GM23338 (cell line): ENCODE data around the gene SPHK1. TPM values are rescaled to one million over a fixed set of nuclear protein-coding genes. Genes with fewer than 3 reads are reported as not detected.

ENCODE experiments used
- ATAC-seq: fragments of 200-7000 bp; cut with Tn5 transposase; 3 replicates; pipeline ENCODE4 v1.9.1; 2020
- DNase-seq: peaks from one replicate; pipeline ENCODE4 v3.0.0-alpha.2; 2015; ENCODE audit warnings: low spot score
- H2AFZ ChIP-seq: fragments of 200-600 bp; sonication (generic); 2 replicates; pipeline ENCODE4 v1.8.0; 2016; ENCODE audit warnings: antibody characterized with exemption, mild to moderate bottlenecking, moderate library complexity
- H3F3A ChIP-seq: fragments of 200-600 bp; sonication (generic); replicated peaks from 2 replicates; pipeline ENCODE4 v1.8.0; 2017; ENCODE audit warnings: antibody characterized with exemption, mixed run types, low read depth
- H3K27ac ChIP-seq: fragments of 200-600 bp; sonication (generic); 2 replicates; pipeline ENCODE4 v1.6.1; 2016; ENCODE audit warnings: low read depth
- H3K27me3 ChIP-seq: fragments of 200-600 bp; sonication (generic); 2 replicates; pipeline ENCODE4 v1.8.0; 2016; ENCODE audit warnings: mild to moderate bottlenecking, mixed run types, moderate library complexity; ENCODE audit not compliant: insufficient read depth
- H3K36me3 ChIP-seq: fragments of 200-600 bp; sonication (generic); 2 replicates; pipeline ENCODE4 v1.8.0; 2016; ENCODE audit warnings: mild to moderate bottlenecking; ENCODE audit not compliant: insufficient read depth
- H3K4me1 ChIP-seq: fragments of 200-600 bp; sonication (generic); 2 replicates; pipeline ENCODE4 v1.8.0; 2016; ENCODE audit warnings: mild to moderate bottlenecking, moderate library complexity; ENCODE audit not compliant: insufficient read depth
- H3K4me2 ChIP-seq: fragments of 200-600 bp; sonication (generic); 2 replicates; pipeline ENCODE4 v1.7.1; 2017; ENCODE audit warnings: mixed run types
- H3K4me3 ChIP-seq: fragments of 200-600 bp; sonication (generic); 2 replicates; pipeline ENCODE4 v1.6.1; 2016; ENCODE audit warnings: mixed run types
- H3K79me2 ChIP-seq: fragments of 200-600 bp; sonication (generic); replicated peaks from 2 replicates; pipeline ENCODE4 v1.8.0; 2017; ENCODE audit warnings: mild to moderate bottlenecking; ENCODE audit not compliant: insufficient read depth
- H3K9me2 ChIP-seq: fragments of 200-600 bp; sonication (generic); 2 replicates; pipeline ENCODE4 v1.8.0; 2017; ENCODE audit not compliant: insufficient read depth
- H4K20me1 ChIP-seq: fragments of 200-600 bp; sonication (generic); replicated peaks from 2 replicates; pipeline ENCODE4 v1.8.0; 2017; ENCODE audit warnings: mild to moderate bottlenecking; ENCODE audit not compliant: insufficient read depth
- H3K27ac Mint-ChIP-seq: 2 replicates; pipeline ENCODE4 v1.8.0; 2020; ENCODE audit warnings: inconsistent platforms, mild to moderate bottlenecking, moderate library complexity, mixed read lengths
- H3K27me3 Mint-ChIP-seq: 3 replicates; pipeline ENCODE4 v1.8.0; 2022; ENCODE audit warnings: low read depth, mild to moderate bottlenecking, moderate library complexity, mixed read lengths, inconsistent platforms; ENCODE audit not compliant: insufficient read depth, poor library complexity
- H3K36me3 Mint-ChIP-seq: 3 replicates; pipeline ENCODE4 v1.8.0; 2021; ENCODE audit warnings: low read depth, mild to moderate bottlenecking, inconsistent platforms, moderate library complexity, mixed read lengths
- H3K4me1 Mint-ChIP-seq: 3 replicates; pipeline ENCODE4 v1.8.0; 2020; ENCODE audit warnings: mild to moderate bottlenecking, inconsistent platforms, mixed read lengths
- H3K4me3 Mint-ChIP-seq: 3 replicates; pipeline ENCODE4 v1.8.0; 2021; ENCODE audit warnings: moderate library complexity, mild to moderate bottlenecking, inconsistent platforms, mixed read lengths
- H3K9me3 Mint-ChIP-seq: 3 replicates; pipeline ENCODE4 v1.8.0; 2020; ENCODE audit warnings: moderate library complexity, mild to moderate bottlenecking, inconsistent platforms, mixed read lengths
- CTCF ChIP-seq, 2 experiments: fragments of 200-600 bp in 1 of 2; sonication (generic) in 1 of 2; conservative IDR thresholded peaks; 2 replicates each; pipeline versions ENCODE4 v1.5.1 to v1.6.1; 2016 to 2017; ENCODE audit warnings: antibody characterized with exemption in 2 of 2, low read depth in 2 of 2, mild to moderate bottlenecking in 2 of 2, moderate library complexity in 1 of 2
- EZH2 ChIP-seq: fragments of 200-600 bp; sonication (generic); IDR thresholded peaks from one replicate; pipeline ENCODE4 v1.8.0; 2017; ENCODE audit warnings: antibody characterized with exemption, mild to moderate bottlenecking, low read depth; ENCODE audit not compliant: unreplicated experiment
- JUNB ChIP-seq: IDR thresholded peaks from one replicate; pipeline ENCODE4 v1.6.1; 2016; ENCODE audit warnings: antibody characterized with exemption; ENCODE audit not compliant: unreplicated experiment
- NANOG ChIP-seq: IDR thresholded peaks from 2 replicates; pipeline ENCODE4 v1.6.1; 2016; ENCODE audit warnings: antibody characterized with exemption, borderline replicate concordance
- POLR2AphosphoS5 ChIP-seq: IDR thresholded peaks from 2 replicates; pipeline ENCODE4 v1.6.1; 2016; ENCODE audit warnings: antibody characterized with exemption, low read depth
- REST ChIP-seq: IDR thresholded peaks from one replicate; pipeline ENCODE4 v1.6.1; 2018; ENCODE audit warnings: antibody characterized with exemption; ENCODE audit not compliant: unreplicated experiment
- STAT1 ChIP-seq: IDR thresholded peaks from one replicate; pipeline ENCODE4 v1.6.1; 2016; ENCODE audit warnings: antibody characterized with exemption; ENCODE audit not compliant: unreplicated experiment
- ZNF114 ChIP-seq: fragments of 250-450 bp; sonication (Bioruptor Pico); IDR thresholded peaks from 2 replicates; pipeline ENCODE4 v1.5.0; 2020; ENCODE audit warnings: mild to moderate bottlenecking, moderate library complexity
- ZNF462 ChIP-seq: fragments of 250-450 bp; sonication (Bioruptor Pico); IDR thresholded peaks from 2 replicates; pipeline ENCODE4 v1.5.0; 2020; ENCODE audit warnings: mild to moderate bottlenecking, moderate library complexity
- polyA plus RNA-seq: library from polyadenylated mRNA; unstranded; fragments of >200 nt; fragmentation: Nextera tagmentation; extraction: Ambion mirVana; gene quantifications from 2 replicates; pipeline ENCODE4 v1.2.1, GENCODE V29; 2016
- total RNA-seq: library from RNA; depleted of rRNA; stranded (reverse); fragments of >200 nt; shearing (Covaris generic); gene quantifications from 2 replicates; pipeline ENCODE4 v1.2.3, GENCODE V29; 2014

Gene SPHK1
- total and polyA plus RNA-seq, 2 experiments from 2014 or later, result 1.3 to 3.2 TPM

- H3F3A ChIP-seq, result no peaks in the 10 kb centered on the region
- no peak overlapping the region for H3K4me3 ChIP-seq
- no peaks in the 10 kb centered on the region for H3K36me3 ChIP-seq
- no peak overlapping the region for H3K4me3 Mint-ChIP-seq
- H3K9me2 ChIP-seq, result no peaks in the 10 kb centered on the region
- no peaks in the 10 kb centered on the region for H3K27me3 Mint-ChIP-seq
- H3K4me1 ChIP-seq, result no peaks in the 10 kb centered on the region
- no peak for ATAC-seq
- no peak for DNase-seq
- TF ChIP-seq REST (no peak), ZNF114 (CRISPR knock-in tag) (no peak), JUNB (no peak), ZNF462 (CRISPR knock-in tag) (no peak), STAT1 (no peak), CTCF (conservative IDR thresholded peaks at IDR 0.05; ENCODE audit: low read depth in 2 of 2) (no peak), POLR2AphosphoS5 (no peak), NANOG (no peak), EZH2 (no peak)
- no peak overlapping the region for H3K27ac Mint-ChIP-seq
- peak overlapping the region; percentile 45; the same call in 1 of the 2 replicates for H3K27ac ChIP-seq
- no peaks in the 10 kb centered on the region for H3K9me3 Mint-ChIP-seq
- peaks cover 2% of the 10 kb centered on the region; the same call in 1 of the 2 replicates for H4K20me1 ChIP-seq
- H3K36me3 Mint-ChIP-seq, result peaks cover 16% of the 10 kb centered on the region; the same call in 2 of the 3 replicates
- peaks cover 43% of the 10 kb centered on the region; the same call in 1 of the 2 replicates for H3K79me2 ChIP-seq
- H3K27me3 ChIP-seq, result no peaks in the 10 kb centered on the region
- no peak overlapping the region for H3K4me2 ChIP-seq
- no peaks in the 10 kb centered on the region for H3K4me1 Mint-ChIP-seq
- no peak overlapping the region for H2AFZ ChIP-seq
Measured at GRCh38 chr17:76337413-76337777, 47.0 kb upstream of the SPHK1 start.
